Measurements from ENCODE around the gene LPCAT3.

LPCAT3 gene

DNA sequence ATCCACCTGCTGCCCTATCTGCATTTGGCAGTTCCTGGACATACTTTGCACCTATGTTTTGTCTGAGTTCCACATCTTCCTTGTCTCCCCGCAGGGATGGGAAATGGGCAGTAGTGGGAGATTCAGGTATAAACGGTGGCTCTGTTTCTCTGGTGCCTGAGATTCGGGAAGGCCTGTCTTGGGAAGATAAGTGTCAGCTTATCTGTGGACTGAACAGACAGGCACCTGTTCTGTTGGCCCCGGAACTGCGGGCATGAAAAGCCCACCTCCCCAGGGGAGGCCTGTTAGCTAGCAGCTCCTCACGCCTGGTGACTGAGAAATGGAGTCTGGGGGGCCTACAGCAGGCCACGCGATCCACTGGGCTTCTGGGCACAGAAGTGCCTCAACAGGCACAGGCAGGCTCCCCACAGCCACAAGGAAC is 53.7 kb downstream of the LPCAT3 start:
- no peak for DNase-seq (ENCODE audit: low read depth in 2 of 2)

DNA sequence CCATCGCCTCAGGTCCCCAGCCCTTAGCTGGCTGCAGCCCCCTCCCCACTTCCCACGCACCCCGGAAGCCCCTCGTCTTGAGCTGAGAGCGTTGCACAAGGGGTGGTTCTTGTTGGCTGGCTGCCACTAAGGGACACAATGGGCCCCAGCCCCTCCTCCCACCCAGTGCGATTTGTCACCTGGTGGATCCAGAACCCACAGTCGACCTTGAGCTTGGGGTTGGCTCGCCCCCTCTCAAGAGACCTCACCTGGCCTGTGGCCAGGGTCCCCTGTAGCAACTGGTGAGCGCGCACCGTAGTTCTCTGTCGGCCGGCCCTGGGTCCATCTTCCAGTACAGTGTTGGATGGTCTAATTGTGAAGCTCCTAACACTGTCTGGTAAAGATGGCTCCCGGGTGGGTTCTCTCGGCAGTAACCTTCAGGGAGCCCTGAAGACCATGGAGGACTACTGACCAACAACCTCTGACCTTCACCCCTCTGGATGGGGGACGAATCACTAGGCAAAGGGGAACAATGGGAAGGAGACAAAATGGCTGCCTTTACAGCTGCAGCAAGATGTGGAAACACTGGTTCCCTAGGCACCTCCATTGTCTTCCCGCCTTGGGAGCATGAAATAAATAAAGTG is 54.4 kb downstream of the LPCAT3 start:
- no peak for DNase-seq (ENCODE audit: low read depth in 2 of 2)

GRCh38 chr12:6963016-6963731 is 55.1 kb downstream of the LPCAT3 start:
- no peak for DNase-seq (ENCODE audit: low read depth in 2 of 2)

GRCh38 chr12:6962285-6963015 is 55.8 kb downstream of the LPCAT3 start:
- no peak for DNase-seq (ENCODE audit: low read depth in 2 of 2)

GRCh38 chr12:6961695-6962284 is 56.5 kb downstream of the LPCAT3 start:
- peak; percentile 59 to 65 for DNase-seq (ENCODE audit: low read depth in 2 of 2)

DNA sequence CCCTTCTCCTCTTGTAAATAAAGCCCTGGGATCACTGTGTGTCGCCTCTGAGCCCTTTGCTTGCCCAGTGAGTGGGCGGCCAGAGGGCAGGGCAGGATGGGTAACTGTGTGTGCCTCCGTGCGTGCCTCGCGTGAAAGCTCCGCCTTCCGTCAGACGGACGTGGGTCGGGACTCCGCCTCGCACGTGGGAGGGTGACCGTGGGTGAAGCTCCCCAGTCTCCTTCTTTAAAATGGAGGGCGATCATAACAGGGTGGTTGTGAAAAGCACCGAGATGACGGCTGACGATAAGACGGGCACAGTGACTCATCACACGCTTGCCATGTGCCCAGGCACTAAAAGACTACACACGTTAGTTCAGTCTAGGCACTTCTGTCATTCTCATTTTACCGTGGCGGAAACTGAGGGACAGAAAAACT is 57.0 kb downstream of the LPCAT3 start:
- DNase-seq (ENCODE audit: low read depth in 2 of 2), result no peak

GRCh38 chr12:6960593-6961277 is 57.5 kb downstream of the LPCAT3 start:
- DNase-seq (ENCODE audit: low read depth in 2 of 2), result no peak

GRCh38 chr12:6959805-6960592 is 58.3 kb downstream of the LPCAT3 start:
- DNase-seq (ENCODE audit: low read depth in 2 of 2), result no peak

- no peak for DNase-seq (ENCODE audit: low read depth in 2 of 2)
Observed at GRCh38 chr12:6959058-6959804, 59.0 kb downstream of the LPCAT3 start.

- DNase-seq (ENCODE audit: low read depth in 2 of 2), result no peak
Observed at GRCh38 chr12:6958609-6959057, 59.6 kb downstream of the LPCAT3 start.

DNA sequence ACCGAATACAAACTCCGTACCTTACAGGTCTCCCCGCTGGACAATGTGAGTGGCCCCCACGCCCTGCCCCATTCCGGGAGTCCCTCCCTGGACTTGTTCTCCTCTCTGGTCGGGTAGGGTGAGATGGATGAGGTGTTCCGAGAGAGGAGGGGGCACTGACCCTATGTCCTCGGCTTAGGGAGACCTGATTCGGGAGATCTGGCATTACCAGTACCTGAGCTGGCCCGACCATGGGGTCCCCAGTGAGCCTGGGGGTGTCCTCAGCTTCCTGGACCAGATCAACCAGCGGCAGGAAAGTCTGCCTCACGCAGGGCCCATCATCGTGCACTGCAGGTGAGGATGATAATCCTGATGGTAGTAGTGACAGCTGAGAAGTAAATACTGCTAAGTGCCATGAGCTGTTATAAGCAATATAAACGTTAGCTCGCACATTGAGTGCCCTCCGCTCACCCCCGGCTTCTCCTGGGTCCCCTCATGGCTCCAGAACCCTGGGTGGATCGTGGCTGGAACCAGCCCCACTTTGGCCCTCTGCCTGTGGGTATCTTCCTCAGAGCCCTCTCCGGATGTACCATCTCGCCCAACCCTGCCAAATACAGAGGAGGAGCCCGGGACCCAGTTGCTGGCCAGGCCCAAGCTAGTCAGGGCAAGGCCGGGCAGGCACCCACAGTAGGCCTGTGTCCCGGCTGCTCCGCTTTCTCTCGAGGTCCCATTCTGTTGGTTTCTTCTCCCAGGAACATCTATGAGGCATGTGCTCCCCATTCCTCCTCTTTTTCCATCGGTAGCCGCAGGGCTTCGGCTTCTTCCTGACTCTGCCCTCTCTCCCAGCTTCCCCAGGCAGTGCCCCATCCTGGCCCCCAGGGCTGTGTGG is 60.3 kb downstream of the LPCAT3 start:
- no peak for DNase-seq (ENCODE audit: low read depth in 2 of 2)

DNA sequence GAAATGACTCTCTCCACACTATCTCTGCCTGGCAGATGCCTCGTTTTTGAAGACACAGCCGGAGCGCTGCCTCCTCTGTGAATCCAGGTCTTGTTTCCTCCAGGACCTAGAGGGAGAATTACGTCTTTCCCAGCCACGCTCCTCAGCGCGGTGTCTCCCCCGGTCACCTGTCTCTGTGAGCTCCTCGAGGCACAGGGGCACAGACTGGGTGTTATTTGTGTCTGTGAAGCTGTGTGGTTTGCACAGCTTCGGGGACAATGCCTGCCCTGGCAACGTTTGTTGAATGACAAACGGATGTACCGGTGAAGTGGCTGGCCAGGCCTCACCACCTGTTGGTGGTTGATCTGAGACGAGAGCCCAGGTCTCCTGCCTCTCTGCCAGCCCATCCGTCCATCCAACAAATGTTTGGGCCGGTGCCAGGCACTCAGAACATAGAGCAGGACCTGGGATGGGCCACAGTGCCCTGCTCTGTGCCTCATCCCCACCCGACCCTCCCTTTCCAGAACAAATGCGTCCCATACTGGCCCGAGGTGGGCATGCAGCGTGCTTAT is 61.0 kb downstream of the LPCAT3 start:
- DNase-seq (ENCODE audit: low read depth in 2 of 2), result no peak

- DNase-seq (ENCODE audit: low read depth in 2 of 2), result no peak
Observed at GRCh38 chr12:6956021-6956727, 62.1 kb downstream of the LPCAT3 start.

GRCh38 chr12:6955108-6956020 is 62.9 kb downstream of the LPCAT3 start:
- no peak for DNase-seq (ENCODE audit: low read depth in 2 of 2)

- DNase-seq (ENCODE audit: low read depth in 2 of 2), result no peak
Observed at GRCh38 chr12:6954316-6955107, 63.8 kb downstream of the LPCAT3 start.

Measured in fibroblast of skin of left quadriceps (primary cell).